Activated CD8-positive, alpha-beta T cell treated with anti-CD3 and anti-CD28 coated beads for 36 hours (primary cell): ENCODE data around the gene CHAC1. TPM values are rescaled to one million over a fixed set of nuclear protein-coding genes. Genes with fewer than 3 reads are reported as not detected.

Experiments used
- ATAC-seq: fragments of 200-7000 bp; cut with Tn5 transposase; one replicate; pipeline ENCODE4 v1.10.0; 2021; ENCODE audit warnings: mild to moderate bottlenecking, moderate library complexity
- CTCF ChIA-PET: fragments of 350-600 bp; sonication (Branson Sonifier 250); formaldehyde crosslinking; loops from one replicate; lab custom pipeline; 2021; ENCODE audit warnings: antibody characterized with exemption; lab: Charles Lee
- POLR2A ChIA-PET: fragments of 350-600 bp; sonication (Branson Sonifier 250); formaldehyde crosslinking; loops from one replicate; lab custom pipeline; 2021; ENCODE audit warnings: antibody characterized with exemption; lab: Charles Lee
- DNase-seq: peaks from one replicate; pipeline ENCODE4 v3.0.0-alpha.2; 2020
- H3K27ac Mint-ChIP-seq: one replicate; pipeline ENCODE4 v1.8.0; 2021; ENCODE audit warnings: mild to moderate bottlenecking, mixed read lengths
- H3K27me3 Mint-ChIP-seq: one replicate; pipeline ENCODE4 v1.8.0; 2021; ENCODE audit warnings: mixed read lengths
- H3K36me3 Mint-ChIP-seq: one replicate; pipeline ENCODE4 v1.8.0; 2021; ENCODE audit warnings: low read depth, mixed read lengths
- H3K4me1 Mint-ChIP-seq: one replicate; pipeline ENCODE4 v1.8.0; 2021; ENCODE audit warnings: low read depth, mixed read lengths
- H3K4me3 Mint-ChIP-seq: one replicate; pipeline ENCODE4 v1.8.0; 2021; ENCODE audit warnings: mild to moderate bottlenecking, moderate library complexity, mixed read lengths
- H3K9me3 Mint-ChIP-seq: one replicate; pipeline ENCODE4 v1.8.0; 2021; ENCODE audit warnings: mixed read lengths
- intact Hi-C: fragments of 100-400 bp; cut with micrococcal nuclease; formaldehyde crosslinking; loops from one replicate; pipeline ENCODE4 v1.10.0; 2022
- total RNA-seq, 2 experiments: library from RNA; stranded (reverse); gene quantifications; one replicate each; pipeline ENCODE4 v1.2.3, GENCODE V29; 2021
- TF ChIP-seq, protein P1 (sequence below): fragments of 200-600 bp; IDR thresholded peaks from one replicate; pipeline ENCODE4 v1.8.0; 2022; ENCODE audit warnings: antibody characterized with exemption, mild to moderate bottlenecking

Gene CHAC1
- total RNA-seq, 2 experiments from 2014 or later: 21.9 to 22.6 TPM

DNA sequence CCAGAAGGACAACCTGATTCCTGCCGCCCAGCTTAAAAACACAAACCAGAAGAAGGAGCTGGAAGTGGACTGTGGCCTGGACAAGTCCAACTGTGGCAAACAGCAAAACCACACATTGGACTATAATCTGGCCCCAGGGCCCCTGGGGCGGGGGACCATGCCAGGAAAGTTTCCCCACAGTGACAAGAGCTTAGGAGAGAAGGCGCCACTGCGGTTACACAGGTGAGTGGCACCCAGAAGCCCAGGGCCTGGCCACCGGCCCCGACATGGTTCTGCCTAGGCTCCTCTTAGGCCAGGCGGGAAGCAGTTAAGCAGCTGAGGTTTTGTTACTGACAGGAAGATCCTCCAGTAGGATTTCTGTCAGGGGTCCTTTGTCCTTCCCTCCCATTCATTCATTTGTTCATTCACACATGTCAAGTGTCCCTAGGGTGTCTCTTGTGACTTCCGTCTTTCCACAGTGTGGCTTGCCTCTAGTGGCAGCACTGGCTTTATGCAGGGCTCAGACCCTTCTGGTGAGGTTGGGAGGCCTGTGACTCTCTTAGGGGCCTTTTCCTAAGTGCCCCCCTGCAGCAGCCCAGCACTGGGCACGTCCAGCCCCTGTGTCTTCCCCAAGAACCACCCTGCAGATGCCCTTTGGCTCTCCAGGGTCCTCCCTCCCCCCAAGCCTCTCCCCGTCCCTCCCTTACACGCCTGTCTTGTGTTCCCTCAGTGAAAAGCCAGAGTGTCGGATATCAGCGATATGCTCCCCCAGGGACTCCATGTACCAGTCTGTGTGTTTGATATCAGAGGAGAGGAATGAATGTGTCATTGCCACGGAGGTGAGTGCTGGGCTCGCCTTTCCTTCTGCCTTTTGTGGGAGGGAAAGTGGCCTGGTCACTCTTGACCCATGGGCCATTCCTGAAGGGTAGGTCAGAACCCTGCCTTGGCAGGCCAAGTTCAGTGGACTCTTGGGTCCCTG lies 16.3 kb upstream of the CHAC1 start:
- no peak for DNase-seq
- H3K36me3 Mint-ChIP-seq: no peaks in the 10 kb centered on the region
- ChIA-PET POLR2A (interaction anchor here (0.9 kb wide), 1 partner anchor 18 kb away, joined by 3 read pairs; no protein-coding TSS in a partner anchor), CTCF (interaction anchor here (0.9 kb wide), 1 partner anchor 33 kb away, joined by 3 read pairs; no protein-coding TSS in a partner anchor)
- H3K4me1 Mint-ChIP-seq: peaks cover 13% of the 10 kb centered on the region
- TF ChIP-seq, protein P1, sequence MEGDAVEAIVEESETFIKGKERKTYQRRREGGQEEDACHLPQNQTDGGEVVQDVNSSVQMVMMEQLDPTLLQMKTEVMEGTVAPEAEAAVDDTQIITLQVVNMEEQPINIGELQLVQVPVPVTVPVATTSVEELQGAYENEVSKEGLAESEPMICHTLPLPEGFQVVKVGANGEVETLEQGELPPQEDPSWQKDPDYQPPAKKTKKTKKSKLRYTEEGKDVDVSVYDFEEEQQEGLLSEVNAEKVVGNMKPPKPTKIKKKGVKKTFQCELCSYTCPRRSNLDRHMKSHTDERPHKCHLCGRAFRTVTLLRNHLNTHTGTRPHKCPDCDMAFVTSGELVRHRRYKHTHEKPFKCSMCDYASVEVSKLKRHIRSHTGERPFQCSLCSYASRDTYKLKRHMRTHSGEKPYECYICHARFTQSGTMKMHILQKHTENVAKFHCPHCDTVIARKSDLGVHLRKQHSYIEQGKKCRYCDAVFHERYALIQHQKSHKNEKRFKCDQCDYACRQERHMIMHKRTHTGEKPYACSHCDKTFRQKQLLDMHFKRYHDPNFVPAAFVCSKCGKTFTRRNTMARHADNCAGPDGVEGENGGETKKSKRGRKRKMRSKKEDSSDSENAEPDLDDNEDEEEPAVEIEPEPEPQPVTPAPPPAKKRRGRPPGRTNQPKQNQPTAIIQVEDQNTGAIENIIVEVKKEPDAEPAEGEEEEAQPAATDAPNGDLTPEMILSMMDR: no peak
- H3K27me3 Mint-ChIP-seq: peaks cover 4% of the 10 kb centered on the region
- intact Hi-C loops: no loop called here
- no peak overlapping the region for H3K4me3 Mint-ChIP-seq
- no peak for ATAC-seq
- no peak overlapping the region for H3K27ac Mint-ChIP-seq
- no peaks in the 10 kb centered on the region for H3K9me3 Mint-ChIP-seq

DNA sequence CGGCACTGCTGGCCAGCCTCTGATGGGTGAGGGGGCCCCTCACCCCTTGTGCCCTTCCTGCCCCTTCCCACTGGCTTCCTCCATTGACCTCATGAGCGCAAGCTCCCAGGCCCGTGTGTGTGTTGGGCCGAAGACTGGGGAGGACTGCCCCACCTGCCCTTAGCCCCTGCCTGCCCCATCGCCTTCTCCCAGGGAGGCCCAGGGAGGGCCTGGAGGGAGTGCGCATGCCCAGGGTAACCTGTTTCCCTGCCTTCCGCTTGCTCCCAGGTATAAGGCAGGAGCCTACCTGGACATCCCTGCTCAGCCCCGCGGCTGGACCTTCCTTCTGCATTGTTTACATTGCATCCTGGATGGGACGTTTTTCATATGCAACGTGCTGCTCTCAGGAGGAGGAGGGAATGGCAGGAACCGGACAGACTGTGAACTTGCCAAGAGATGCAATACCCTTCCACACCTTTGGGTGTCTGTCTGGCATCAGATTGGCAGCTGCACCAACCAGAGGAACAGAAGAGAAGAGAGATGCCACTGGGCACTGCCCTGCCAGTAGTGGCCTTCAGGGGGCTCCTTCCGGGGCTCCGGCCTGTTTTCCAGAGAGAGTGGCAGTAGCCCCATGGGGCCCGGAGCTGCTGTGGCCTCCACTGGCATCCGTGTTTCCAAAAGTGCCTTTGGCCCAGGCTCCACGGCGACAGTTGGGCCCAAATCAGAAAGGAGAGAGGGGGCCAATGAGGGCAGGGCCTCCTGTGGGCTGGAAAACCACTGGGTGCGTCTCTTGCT lies 15.3 kb upstream of the CHAC1 start:
- no peak for ATAC-seq
- no peak overlapping the region for H3K27ac Mint-ChIP-seq
- H3K36me3 Mint-ChIP-seq: no peaks in the 10 kb centered on the region
- peaks cover 17% of the 10 kb centered on the region for H3K4me1 Mint-ChIP-seq
- no peak overlapping the region for H3K4me3 Mint-ChIP-seq
- DNase-seq: no peak
- POLR2A ChIA-PET: no interaction called here
- TF ChIP-seq, protein P1: peak; percentile 40
- CTCF ChIA-PET: interaction anchor here (5.9 kb wide), 1 partner anchor 33 kb away, joined by 88 read pairs; no protein-coding TSS in a partner anchor
- H3K9me3 Mint-ChIP-seq: no peaks in the 10 kb centered on the region
- intact Hi-C loops: no loop called here
- H3K27me3 Mint-ChIP-seq: no peaks in the 10 kb centered on the region

DNA sequence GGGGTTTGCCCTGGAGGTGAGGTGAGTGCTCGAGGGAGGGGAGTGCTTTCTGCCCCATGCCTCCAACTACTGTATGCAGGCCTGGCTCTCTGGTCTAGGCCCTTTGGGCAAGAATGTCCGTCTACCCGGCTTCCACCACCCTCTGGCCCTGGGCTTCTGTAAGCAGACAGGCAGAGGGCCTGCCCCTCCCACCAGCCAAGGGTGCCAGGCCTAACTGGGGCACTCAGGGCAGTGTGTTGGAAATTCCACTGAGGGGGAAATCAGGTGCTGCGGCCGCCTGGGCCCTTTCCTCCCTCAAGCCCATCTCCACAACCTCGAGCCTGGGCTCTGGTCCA lies 14.8 kb upstream of the CHAC1 start:
- H3K9me3 Mint-ChIP-seq: no peaks in the 10 kb centered on the region
- no peak for DNase-seq

DNA sequence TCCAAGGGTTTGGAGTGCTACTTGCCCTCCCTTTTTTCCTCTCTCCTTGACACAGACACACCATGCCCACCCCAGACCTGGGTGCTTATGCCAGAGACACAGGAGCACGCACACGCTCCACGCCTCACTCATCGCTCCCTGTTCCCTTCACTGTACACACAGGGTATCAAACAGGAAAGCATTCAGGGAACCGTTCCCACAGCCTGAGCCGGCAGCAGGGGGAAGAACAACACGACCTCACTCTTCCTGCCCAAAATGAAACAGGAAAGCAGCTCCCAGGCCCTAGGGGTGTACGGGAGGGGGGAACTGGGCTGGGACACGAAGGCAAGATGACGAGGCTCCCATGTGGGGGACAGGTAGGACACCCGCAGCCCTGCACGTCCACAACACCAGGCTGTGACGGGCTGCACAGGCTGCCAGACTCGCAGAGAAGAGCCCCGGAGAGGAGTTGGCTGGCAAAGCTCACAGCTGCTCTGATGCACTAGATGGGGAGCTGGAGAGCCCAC lies 12.9 kb upstream of the CHAC1 start:
- peak overlapping the region; percentile 2 for H3K27ac Mint-ChIP-seq
- intact Hi-C loops: no loop called here
- ATAC-seq: peak; percentile 5

More for the DNA sequence above, 14.8 kb upstream of the CHAC1 start:
- ATAC-seq: no peak
- CTCF ChIA-PET: interaction anchor here (4.8 to 5.9 kb wide), 2 partner anchors 9 to 33 kb away, joined by 88 to 106 read pairs; partner anchors contain the start of gene DLL4
- TF ChIP-seq, protein P1: no peak
- H3K27me3 Mint-ChIP-seq: no peaks in the 10 kb centered on the region
- peaks cover 23% of the 10 kb centered on the region for H3K4me1 Mint-ChIP-seq
- H3K36me3 Mint-ChIP-seq: no peaks in the 10 kb centered on the region
- POLR2A ChIA-PET: no interaction called here
- no peak overlapping the region for H3K4me3 Mint-ChIP-seq
- intact Hi-C loops: no loop called here
- H3K27ac Mint-ChIP-seq: no peak overlapping the region

More for the DNA sequence above, 12.9 kb upstream of the CHAC1 start:
- TF ChIP-seq, protein P1: no peak
- DNase-seq: no peak
- ChIA-PET CTCF (interaction anchor here (1.2 to 5.9 kb wide), 13 partner anchors 10 to 291 kb away, joined by 3 to 106 read pairs (median 8); partner anchors contain the start of genes CHAC1, CHP1, DLL4 and EXD1), POLR2A (interaction anchor here (1.3 to 5.5 kb wide), 4 partner anchors 12 to 33 kb away, joined by 3 to 67 read pairs (median 24); partner anchors contain the start of genes CHAC1 and DLL4)
- Mint-ChIP-seq H3K4me1 (peaks cover 29% of the 10 kb centered on the region), H3K9me3 (no peaks in the 10 kb centered on the region), H3K4me3 (peak overlapping the region; percentile 46), H3K27me3 (no peaks in the 10 kb centered on the region), H3K36me3 (no peaks in the 10 kb centered on the region)
